Stimulated activated CD4-positive, alpha-beta T cell treated with anti-CD3 and anti-CD28 coated beads, Interleukin-2, amount 100 ng/mL, for 24 hours (primary cell): ENCODE data around the gene LRRC71.
"Not testable (repeated sequence)": the region's sequence is repeated elsewhere in the genome, so short reads cannot be mapped to it uniquely, and the experiment has no call there.

Experiments
- DNase-seq, 2 donors: peaks; one replicate each; pipeline ENCODE4 v3.0.0-alpha.2; 2020

The LRRC71 gene

GRCh38 chr1:156908541-156908940, 11.9 kb upstream of the LRRC71 start:
- no peak for DNase-seq

GRCh38 chr1:156908955-156909354, 11.5 kb upstream of the LRRC71 start:
- DNase-seq: no peak

GRCh38 chr1:156909671-156910070, 10.8 kb upstream of the LRRC71 start:
- DNase-seq: no peak

DNA sequence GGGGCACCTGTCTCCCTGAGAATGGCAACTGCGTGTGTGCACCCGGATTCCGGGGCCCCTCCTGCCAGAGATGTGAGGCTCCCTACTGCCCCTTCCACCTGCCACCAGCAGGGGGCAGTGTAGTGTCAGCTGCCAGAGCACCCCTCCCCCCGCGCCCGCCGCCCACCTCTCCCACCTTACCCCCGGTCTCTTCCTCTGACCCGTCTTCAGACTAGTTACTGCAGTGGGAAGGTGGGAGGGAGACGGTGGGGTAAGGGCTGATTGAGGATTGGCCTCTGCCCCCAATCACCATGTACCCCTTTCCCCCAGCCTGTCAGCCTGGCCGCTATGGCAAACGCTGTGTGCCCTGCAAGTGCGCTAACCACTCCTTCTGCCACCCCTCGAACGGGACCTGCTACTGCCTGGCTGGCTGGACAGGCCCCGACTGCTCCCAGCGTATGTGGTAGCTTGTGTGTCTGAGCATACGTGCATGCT, 10.1 kb upstream of the LRRC71 start:
- peak; percentile 69 to 71 for DNase-seq

- no peak for DNase-seq
These were observed 8.7 kb upstream of the LRRC71 start for GRCh38 chr1:156911577-156912298.

DNA sequence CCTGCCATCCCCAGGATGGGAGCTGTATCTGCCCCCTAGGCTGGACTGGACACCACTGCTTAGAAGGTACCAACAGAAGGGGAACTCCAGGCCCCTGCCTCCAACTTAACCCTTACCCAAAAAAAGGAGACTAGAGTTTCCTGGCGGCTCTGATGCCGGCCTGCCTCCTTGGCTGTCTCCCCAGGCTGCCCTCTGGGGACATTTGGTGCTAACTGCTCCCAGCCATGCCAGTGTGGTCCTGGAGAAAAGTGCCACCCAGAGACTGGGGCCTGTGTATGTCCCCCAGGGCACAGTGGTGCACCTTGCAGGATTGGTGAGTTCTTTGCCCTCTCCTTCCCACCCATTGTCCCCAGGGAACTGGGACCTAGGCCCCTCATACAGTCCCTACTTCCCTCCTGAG, 8.1 kb upstream of the LRRC71 start:
- DNase-seq: no peak

- DNase-seq: no peak
These were observed 7.3 kb upstream of the LRRC71 start for GRCh38 chr1:156912861-156913808.

GRCh38 chr1:156913809-156914387, 6.5 kb upstream of the LRRC71 start:
- no peak for DNase-seq

- DNase-seq: no peak
These were observed 6.0 kb upstream of the LRRC71 start for GRCh38 chr1:156914440-156914856.

DNA sequence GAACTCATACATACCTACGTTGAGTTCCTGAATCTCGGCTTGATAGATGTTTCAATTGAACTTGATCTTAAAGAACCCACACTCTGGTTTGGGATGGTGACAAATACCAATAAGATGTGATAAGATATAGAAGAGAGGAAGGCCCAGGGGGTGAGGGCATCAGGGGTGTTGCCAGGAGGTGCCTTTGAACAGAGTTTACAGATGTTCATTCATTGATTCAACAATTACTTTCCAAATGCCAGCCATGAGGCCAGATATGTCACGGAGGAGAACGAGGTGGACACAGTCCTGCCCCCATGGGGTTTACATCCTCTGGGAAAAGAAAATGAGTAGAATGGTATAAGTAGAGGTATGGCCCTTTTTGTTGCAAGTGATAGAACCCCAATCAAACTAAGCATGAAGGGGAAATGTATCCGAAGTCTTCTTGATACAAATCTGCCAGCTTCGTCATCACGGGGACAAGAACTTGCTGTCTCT, 659 bp downstream of the LRRC71 start:
- no peak for DNase-seq

DNA sequence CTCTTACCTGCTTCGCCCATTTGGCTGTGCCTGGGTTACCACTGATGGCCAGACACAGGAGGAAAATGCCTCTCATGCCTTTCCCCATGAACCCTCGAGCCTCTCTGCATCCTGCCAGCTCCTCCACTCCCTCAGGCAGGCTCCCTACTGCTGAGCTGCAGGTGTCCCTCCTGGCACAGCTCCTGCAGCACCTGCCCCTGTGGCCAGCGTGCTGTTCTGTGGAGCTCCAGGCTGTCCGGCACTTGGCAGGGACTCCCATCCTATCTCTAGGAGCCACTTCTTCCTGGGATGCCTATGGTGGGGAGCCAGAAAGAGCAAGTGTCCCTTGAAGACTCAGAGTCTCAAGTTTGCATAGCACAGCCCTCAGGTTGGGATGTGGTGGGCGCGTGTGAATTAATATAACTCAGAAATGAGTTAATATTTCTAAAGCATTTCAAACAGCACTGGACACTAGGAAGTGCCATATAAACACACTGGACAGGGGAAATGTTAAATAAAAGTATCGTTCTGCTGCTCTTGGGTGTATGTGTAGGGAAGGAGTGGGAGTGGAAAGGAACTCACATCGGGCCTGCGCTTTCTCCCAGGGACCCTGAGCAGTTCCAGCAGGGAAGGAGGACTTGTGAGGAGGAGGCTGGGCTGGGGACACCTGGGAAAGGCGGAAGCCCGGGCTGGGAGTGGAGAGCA, 2.7 kb downstream of the LRRC71 start:
- no peak for DNase-seq

- DNase-seq: no peak
These were observed 3.4 kb downstream of the LRRC71 start for GRCh38 chr1:156923670-156924477.

- DNase-seq: no peak
These were observed 4.2 kb downstream of the LRRC71 start for GRCh38 chr1:156924478-156925153.

DNA sequence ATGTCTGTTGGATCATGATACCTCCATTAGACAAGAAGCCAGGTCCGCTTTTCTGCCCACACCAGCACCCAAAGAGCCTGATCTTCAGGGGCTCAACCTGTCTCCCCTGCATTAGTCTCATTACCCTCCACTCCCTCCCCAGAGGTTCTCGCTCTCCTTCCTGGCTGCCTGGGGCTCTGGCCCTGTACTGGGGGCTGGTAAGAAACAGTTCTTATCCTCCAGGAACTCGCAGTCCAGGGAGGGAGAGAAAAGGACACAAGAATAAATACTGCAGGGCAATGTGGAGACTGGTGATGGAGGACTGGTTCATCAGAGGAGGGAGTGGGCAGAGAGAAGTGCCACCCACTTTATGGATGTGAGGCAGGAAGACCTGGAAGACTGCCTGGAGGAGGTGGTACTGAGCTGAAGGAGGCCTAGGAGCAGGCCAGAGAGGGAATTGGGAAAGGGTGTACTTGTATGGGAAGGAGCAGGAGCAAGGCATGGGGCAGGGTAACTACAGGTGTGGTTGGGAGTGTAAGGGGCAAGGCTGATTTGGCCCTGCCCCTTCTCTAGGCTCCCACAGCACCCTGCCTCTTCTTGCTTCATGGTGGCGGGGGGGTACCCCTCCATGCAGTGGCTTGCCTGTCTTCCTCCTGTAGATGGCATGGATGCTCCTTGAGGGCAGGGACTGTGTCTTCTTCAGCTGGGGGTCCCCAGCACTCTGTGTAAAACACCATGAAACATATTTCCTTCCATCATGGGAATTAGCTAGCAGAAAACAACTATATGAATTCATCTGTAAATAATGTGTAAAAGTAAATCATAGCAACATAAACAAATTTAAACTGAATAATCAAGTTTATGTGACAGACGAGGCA, 5.0 kb downstream of the LRRC71 start:
- DNase-seq: no peak

DNA sequence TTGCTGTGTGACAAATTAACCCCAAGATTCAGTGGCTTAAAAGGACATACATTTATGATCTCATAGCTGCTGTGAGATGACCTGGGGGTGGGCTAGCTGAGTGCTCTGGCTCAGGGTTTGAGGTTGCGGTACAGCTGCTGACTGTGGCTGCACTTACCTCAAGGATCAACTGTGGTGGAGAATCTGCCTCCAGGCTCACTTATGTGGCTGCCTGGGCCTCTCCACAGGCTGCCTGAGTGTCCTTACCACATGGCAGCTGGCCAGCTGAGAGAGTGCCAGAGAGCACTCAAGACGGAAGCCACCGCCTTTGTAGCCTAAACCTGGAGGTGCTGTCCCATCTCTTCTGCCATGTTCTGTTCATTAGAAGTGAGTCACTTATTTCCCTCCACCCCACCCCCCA, 5.7 kb downstream of the LRRC71 start:
- DNase-seq: peak; percentile 39 to 59

DNA sequence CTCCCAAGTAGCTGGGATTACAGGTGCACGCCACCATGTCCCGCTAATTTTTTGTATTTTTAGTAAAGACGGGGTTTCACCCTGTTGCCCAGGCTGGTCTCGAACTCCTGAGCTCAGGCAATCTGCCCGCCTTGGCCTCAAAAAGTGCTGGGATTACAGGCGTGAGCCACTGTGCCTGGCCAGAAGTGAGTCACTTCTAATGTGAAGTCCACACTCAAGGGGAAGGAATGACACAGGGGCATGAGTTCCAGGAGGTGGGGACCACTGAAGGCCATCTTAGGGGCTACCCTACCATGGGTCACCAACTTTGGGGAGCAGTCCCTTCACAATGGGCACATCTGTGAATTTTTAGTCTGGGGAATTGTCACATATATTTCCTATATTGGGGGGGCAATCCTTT, 6.3 kb downstream of the LRRC71 start:
- DNase-seq: not testable (repeated sequence)

DNA sequence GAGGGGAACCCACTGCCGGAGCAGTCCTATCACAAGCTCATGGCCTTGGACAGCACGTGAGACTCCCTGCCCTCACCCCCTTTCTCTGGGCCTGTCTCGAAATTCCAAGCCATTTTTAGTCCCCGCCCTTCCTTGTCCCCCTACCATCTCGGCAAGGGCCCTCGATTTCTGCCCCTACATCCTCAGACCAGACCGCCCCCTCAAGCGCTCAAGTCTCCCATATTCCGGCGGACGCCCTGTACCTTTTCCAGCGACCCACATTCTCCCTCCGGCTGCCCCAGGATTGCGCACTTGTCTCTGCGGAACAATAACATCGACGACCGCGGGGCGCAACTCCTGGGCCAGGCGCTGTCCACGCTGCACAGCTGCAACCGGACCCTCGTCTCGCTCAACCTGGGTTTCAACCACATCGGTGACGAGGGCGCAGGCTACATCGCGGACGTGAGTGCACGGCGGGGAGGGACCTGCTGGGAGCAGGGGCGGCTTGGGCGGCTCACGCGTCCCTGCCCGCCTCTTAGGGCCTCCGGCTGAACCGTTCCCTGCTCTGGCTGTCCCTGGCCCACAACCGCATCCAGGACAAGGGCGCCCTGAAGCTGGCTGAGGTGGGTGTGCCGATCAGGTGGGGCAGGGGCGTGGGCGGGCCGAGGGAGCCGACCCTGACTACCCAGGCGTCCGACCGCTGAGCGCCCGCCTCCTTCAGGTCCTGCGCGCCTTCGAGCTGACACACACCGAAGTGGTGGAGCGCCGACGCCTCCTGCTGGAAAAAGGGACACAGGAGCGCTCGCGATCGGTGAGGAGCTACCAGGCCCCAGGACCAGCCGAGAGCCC, 7.0 kb downstream of the LRRC71 start:
- DNase-seq: peak; percentile 70 to 80

GRCh38 chr1:156928043-156928602, 7.7 kb downstream of the LRRC71 start:
- DNase-seq: no peak
